Mesenchymal stem cell (in vitro differentiated cells and primary cell): ENCODE results near the gene CST11.
"Not testable (repeated sequence)": the region's sequence is repeated elsewhere in the genome, so short reads cannot be mapped to it uniquely, and the experiment has no call there.

Source experiments
- DNase-seq: peaks from one replicate; pipeline ENCODE4 v3.0.0-alpha.2; 2013
- H2AFZ ChIP-seq: one replicate; pipeline ENCODE4 v1.6.1; 2013; ENCODE audit warnings: low read depth, mild to moderate bottlenecking, control low read depth, inconsistent platforms, low read length, moderate library complexity
- H2AK5ac ChIP-seq: 2 replicates; pipeline ENCODE4 v1.6.1; 2013; ENCODE audit warnings: low read length, moderate library complexity, mild to moderate bottlenecking, inconsistent platforms; ENCODE audit not compliant: severe bottlenecking
- H2BK120ac ChIP-seq: one replicate; pipeline ENCODE4 v1.6.1; 2013; ENCODE audit warnings: low read depth, mild to moderate bottlenecking, inconsistent platforms, low read length, moderate library complexity
- H2BK12ac ChIP-seq, 2 experiments: one replicate each; pipeline ENCODE4 v1.6.1; 2013; ENCODE audit warnings: inconsistent platforms in 2 of 2, low read length in 2 of 2, mild to moderate bottlenecking in 2 of 2, moderate library complexity in 2 of 2, control low read depth in 1 of 2
- H2BK15ac ChIP-seq: one replicate; pipeline ENCODE4 v1.6.1; 2013; ENCODE audit warnings: mild to moderate bottlenecking, low read depth, inconsistent platforms; ENCODE audit not compliant: poor library complexity, severe bottlenecking
- H2BK5ac ChIP-seq: 2 replicates; pipeline ENCODE4 v1.6.1; 2013; ENCODE audit warnings: low read depth, mild to moderate bottlenecking, low read length, control low read depth, inconsistent platforms; ENCODE audit not compliant: poor library complexity, severe bottlenecking
- H3K14ac ChIP-seq, 2 experiments: one replicate each; pipeline ENCODE4 v1.6.1; 2013; ENCODE audit warnings: inconsistent platforms in 2 of 2, low read length in 2 of 2, control low read depth in 1 of 2, mild to moderate bottlenecking in 1 of 2, moderate library complexity in 1 of 2
- H3K18ac ChIP-seq, 2 experiments: one replicate each; pipeline ENCODE4 v1.6.1; 2013; ENCODE audit warnings: inconsistent platforms in 2 of 2, low read length in 2 of 2, control low read depth in 1 of 2, low read depth in 1 of 2, mild to moderate bottlenecking in 1 of 2
- H3K23ac ChIP-seq, 2 experiments: one replicate each; pipeline ENCODE4 v1.6.1; 2013; ENCODE audit warnings: inconsistent platforms in 2 of 2, low read length in 2 of 2, mild to moderate bottlenecking in 2 of 2, moderate library complexity in 2 of 2, control low read depth in 1 of 2
- H3K27ac ChIP-seq: 2 replicates; pipeline ENCODE4 v1.5.1; 2013; ENCODE audit warnings: mild to moderate bottlenecking, moderate library complexity, low read length, control low read depth, inconsistent platforms; ENCODE audit not compliant: poor library complexity, severe bottlenecking
- H3K27me3 ChIP-seq, 2 experiments: 2 replicates each; pipeline versions ENCODE4 v1.6.1 to v1.7.0; 2013; ENCODE audit warnings: low read length in 2 of 2, mild to moderate bottlenecking in 2 of 2, moderate library complexity in 2 of 2, control low read depth in 1 of 2, inconsistent platforms in 1 of 2; ENCODE audit not compliant: control insufficient read depth in 1 of 2, insufficient read depth in 1 of 2
- H3K36me3 ChIP-seq, 2 experiments: 2 replicates each; pipeline versions ENCODE4 v1.6.1 to v1.7.0; 2013; ENCODE audit warnings: low read length in 2 of 2, control low read depth in 1 of 2, inconsistent platforms in 1 of 2, low read depth in 1 of 2, mild to moderate bottlenecking in 1 of 2; ENCODE audit not compliant: insufficient read depth in 2 of 2, control insufficient read depth in 1 of 2
- H3K4ac ChIP-seq, 2 experiments: one replicate each; pipeline ENCODE4 v1.6.1; 2013; ENCODE audit warnings: inconsistent platforms in 2 of 2, low read length in 2 of 2, mild to moderate bottlenecking in 2 of 2, moderate library complexity in 2 of 2, control low read depth in 1 of 2, low read depth in 1 of 2
- H3K4me1 ChIP-seq: 2 replicates; pipeline ENCODE4 v1.6.1; 2013; ENCODE audit warnings: low read depth, low read length, control low read depth; ENCODE audit not compliant: control insufficient read depth, insufficient read depth
- H3K4me2 ChIP-seq: 2 replicates; pipeline ENCODE4 v1.6.1; 2013; ENCODE audit warnings: low read length, mild to moderate bottlenecking, inconsistent platforms; ENCODE audit not compliant: poor library complexity, severe bottlenecking
- H3K4me3 ChIP-seq, 2 experiments: 2 replicates each; pipeline versions ENCODE4 v1.5.1 to v1.7.0; 2013; ENCODE audit warnings: low read length in 2 of 2, mild to moderate bottlenecking in 2 of 2, control low read depth in 1 of 2, low read depth in 1 of 2; ENCODE audit not compliant: insufficient read depth in 1 of 2
- H3K79me1 ChIP-seq: replicated peaks from 2 replicates; pipeline ENCODE4 v1.6.1; 2013; ENCODE audit warnings: mild to moderate bottlenecking, control low read depth, low read length, inconsistent platforms; ENCODE audit not compliant: poor library complexity, severe bottlenecking
- H3K9ac ChIP-seq: 2 replicates; pipeline ENCODE4 v1.7.0; 2013; ENCODE audit warnings: mild to moderate bottlenecking, low read length, moderate library complexity
- H3K9me3 ChIP-seq: 2 replicates; pipeline ENCODE4 v1.7.0; 2013; ENCODE audit warnings: mild to moderate bottlenecking, low read length; ENCODE audit not compliant: control insufficient read depth
- H4K8ac ChIP-seq: one replicate; pipeline ENCODE4 v1.6.1; 2013; ENCODE audit warnings: inconsistent platforms, mild to moderate bottlenecking, low read length, moderate library complexity
- H4K91ac ChIP-seq: one replicate; pipeline ENCODE4 v1.6.1; 2013; ENCODE audit warnings: mild to moderate bottlenecking, low read length, inconsistent platforms
- WGBS: methylation state at CpG from one replicate; pipeline ENCODE4 v1.1.7; 2013; ENCODE audit warnings: mixed read lengths; 5-methylcytosine and 5-hydroxymethylcytosine counted together

The CST11 gene

DNA sequence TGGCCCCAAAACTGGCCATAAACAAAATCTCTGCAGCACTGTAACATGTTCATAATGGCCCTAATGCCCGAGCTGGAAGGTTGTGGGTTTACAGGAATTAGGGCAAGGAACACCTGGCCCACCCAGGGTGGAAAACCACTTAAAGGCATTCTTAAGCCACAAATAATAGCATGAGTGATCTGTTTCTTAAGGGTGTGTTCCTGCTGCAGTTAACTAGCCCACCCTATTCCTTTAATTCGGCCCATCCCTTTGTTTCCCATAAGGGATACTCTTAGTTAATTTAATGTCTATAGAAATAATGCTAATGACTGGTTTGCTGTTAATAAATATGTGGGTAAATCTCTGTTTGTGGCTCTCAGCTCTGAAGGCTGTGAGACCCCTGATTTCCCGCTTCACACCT lies 14.3 kb upstream of the CST11 start:
- H3K4me2 ChIP-seq, H3K27ac ChIP-seq, DNase-seq, H3K18ac ChIP-seq, H2BK120ac ChIP-seq, H3K36me3 ChIP-seq, H4K91ac ChIP-seq, H3K9ac ChIP-seq, H3K4me3 ChIP-seq, H3K27me3 ChIP-seq, H3K9me3 ChIP-seq, H3K23ac ChIP-seq, H2AFZ ChIP-seq, H2BK12ac ChIP-seq, H2AK5ac ChIP-seq, H3K4ac ChIP-seq, H4K8ac ChIP-seq, H2BK5ac ChIP-seq, H2BK15ac ChIP-seq, H3K79me1 ChIP-seq, H3K14ac ChIP-seq, H3K4me1 ChIP-seq: not testable (repeated sequence)
- WGBS, result 90% methylated on average over 1 of the region's 3 CpGs

DNA sequence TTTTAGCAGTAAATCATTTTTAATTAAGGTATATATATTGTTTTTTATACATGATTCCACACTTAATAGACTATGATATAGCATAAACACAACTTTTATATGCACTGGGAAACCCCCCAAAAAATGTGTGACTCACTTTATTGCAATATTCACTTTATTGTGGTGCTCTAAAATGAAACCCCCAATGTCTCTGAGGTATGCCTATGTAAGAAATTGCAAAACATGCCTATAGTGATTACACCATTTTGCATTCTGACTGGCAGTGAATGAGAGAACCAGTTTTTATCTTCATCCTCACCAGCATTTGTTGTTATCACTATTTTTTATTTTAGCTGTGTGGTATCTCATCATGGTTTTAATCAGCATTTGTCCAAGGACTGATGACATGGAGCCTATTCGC lies 8.5 kb upstream of the CST11 start:
- Histone ChIP-seq H3K79me1 (no peaks in the 10 kb centered on the region), H3K4me3 (no peak overlapping the region), H3K18ac (no peak overlapping the region), H3K14ac (no peak overlapping the region), H3K27ac (no peak overlapping the region), H4K8ac (no peak overlapping the region), H3K4me1 (no peaks in the 10 kb centered on the region), H4K91ac (no peak overlapping the region), H2AK5ac (no peak overlapping the region), H2BK120ac (no peak overlapping the region), H3K27me3 (peaks cover 4 to 24% of the 10 kb centered on the region in 2 experiments), H2BK5ac (no peak overlapping the region), H2BK15ac (no peak overlapping the region), H3K4ac (no peak overlapping the region), H2AFZ (no peak overlapping the region), H3K9me3 (peaks cover 6% of the 10 kb centered on the region), H2BK12ac (no peak overlapping the region), H3K36me3 (no peaks in the 10 kb centered on the region), H3K23ac (no peak overlapping the region), H3K4me2 (no peak overlapping the region), H3K9ac (no peak overlapping the region)
- no CpG with 5 or more reads among the region's 1 CpG for WGBS
- no peak for DNase-seq

DNA sequence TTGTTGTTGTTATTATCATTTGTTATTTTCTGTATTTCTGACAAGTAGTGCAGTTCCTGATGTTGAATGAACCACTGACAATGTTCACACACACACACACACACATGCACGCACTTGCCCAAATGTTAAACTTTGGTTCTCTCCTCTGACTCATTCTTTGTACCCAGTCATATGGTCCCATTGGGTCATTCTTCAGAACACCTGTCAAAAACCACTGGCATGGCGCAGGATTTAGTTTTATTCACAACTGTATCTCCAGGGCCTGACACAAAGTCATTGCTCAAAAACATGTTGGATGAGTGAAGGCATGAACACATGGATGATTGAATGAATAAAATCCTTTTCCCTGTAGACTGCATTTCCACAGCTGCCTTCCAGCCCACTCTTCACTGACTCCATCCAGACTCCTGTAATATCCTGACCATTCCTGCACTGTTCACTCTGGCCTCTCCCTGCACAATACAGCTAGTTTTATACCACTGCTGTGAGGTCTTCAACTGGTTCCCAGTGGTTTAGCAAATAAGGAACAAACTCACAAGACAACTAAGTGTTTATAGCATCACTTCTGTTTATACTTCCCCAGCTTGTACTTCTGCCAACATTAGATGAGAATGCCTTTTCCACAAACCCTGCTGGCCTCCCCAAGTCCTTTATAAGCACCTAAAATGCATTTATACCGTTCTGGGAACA lies 6.9 kb upstream of the CST11 start:
- H2BK120ac ChIP-seq, result no peak overlapping the region
- H3K14ac ChIP-seq, result no peak overlapping the region
- H3K23ac ChIP-seq, result no peak overlapping the region
- no peaks in the 10 kb centered on the region for H3K4me1 ChIP-seq
- no peak overlapping the region for H2AFZ ChIP-seq
- no peak overlapping the region for H3K9ac ChIP-seq
- DNase-seq, result peak; percentile 7
- H2BK5ac ChIP-seq, result no peak overlapping the region
- no peak overlapping the region for H4K8ac ChIP-seq
- no peak overlapping the region for H3K4me3 ChIP-seq
- peaks cover 4 to 24% of the 10 kb centered on the region in 2 experiments for H3K27me3 ChIP-seq
- H4K91ac ChIP-seq, result no peak overlapping the region
- H3K9me3 ChIP-seq, result peaks cover 7% of the 10 kb centered on the region
- H3K27ac ChIP-seq, result no peak overlapping the region
- H3K4ac ChIP-seq, result no peak overlapping the region
- H3K18ac ChIP-seq, result no peak overlapping the region
- WGBS, result 67% methylated on average over 2 of the region's 3 CpGs
- no peak overlapping the region for H2AK5ac ChIP-seq
- no peaks in the 10 kb centered on the region for H3K79me1 ChIP-seq
- no peak overlapping the region for H3K4me2 ChIP-seq
- no peak overlapping the region for H2BK15ac ChIP-seq
- H2BK12ac ChIP-seq, result no peak overlapping the region
- H3K36me3 ChIP-seq, result no peaks in the 10 kb centered on the region

DNA sequence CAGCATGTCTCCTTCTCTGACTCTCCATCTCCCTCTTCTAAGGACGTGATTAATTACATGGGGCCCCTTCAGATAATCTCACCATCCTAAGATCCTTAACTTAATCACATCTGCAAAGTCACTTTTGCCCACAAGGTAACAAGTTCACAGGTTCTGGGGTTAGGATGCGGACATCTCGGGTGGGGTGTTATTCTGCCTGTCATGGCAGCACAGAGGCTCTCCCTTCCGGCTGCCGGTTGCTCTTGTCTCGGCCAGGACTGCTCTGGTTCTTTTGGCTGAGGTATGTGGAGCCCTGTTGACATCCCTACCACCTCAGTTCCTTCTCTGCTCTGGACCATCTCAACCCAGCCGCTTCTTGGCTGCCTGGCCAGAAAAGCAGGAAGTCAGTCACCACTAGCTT lies 4.2 kb upstream of the CST11 start:
- Histone ChIP-seq H4K91ac (no peak overlapping the region), H3K23ac (no peak overlapping the region), H4K8ac (no peak overlapping the region), H2BK15ac (no peak overlapping the region), H3K4me2 (no peak overlapping the region), H3K36me3 (no peaks in the 10 kb centered on the region), H3K9ac (no peak overlapping the region), H3K4me3 (no peak overlapping the region), H2AFZ (no peak overlapping the region), H2BK12ac (no peak overlapping the region), H3K4me1 (no peaks in the 10 kb centered on the region), H3K27ac (no peak overlapping the region), H2AK5ac (no peak overlapping the region), H2BK120ac (no peak overlapping the region), H2BK5ac (no peak overlapping the region), H3K14ac (no peak overlapping the region), H3K9me3 (peaks cover 6% of the 10 kb centered on the region), H3K79me1 (no peaks in the 10 kb centered on the region), H3K4ac (no peak overlapping the region), H3K27me3 (peaks cover 11 to 41% of the 10 kb centered on the region in 2 experiments), H3K18ac (no peak overlapping the region)
- 85% methylated on average over 7 of the region's 7 CpGs for WGBS
- DNase-seq, result no peak
